ENCODE data around the gene ROR2. TPM values are rescaled to one million over a fixed set of nuclear protein-coding genes. Genes with fewer than 3 reads are reported as not detected.

ROR2 gene
- total RNA-seq, 1 donor from 2014 or later: 0.87 TPM

DNA sequence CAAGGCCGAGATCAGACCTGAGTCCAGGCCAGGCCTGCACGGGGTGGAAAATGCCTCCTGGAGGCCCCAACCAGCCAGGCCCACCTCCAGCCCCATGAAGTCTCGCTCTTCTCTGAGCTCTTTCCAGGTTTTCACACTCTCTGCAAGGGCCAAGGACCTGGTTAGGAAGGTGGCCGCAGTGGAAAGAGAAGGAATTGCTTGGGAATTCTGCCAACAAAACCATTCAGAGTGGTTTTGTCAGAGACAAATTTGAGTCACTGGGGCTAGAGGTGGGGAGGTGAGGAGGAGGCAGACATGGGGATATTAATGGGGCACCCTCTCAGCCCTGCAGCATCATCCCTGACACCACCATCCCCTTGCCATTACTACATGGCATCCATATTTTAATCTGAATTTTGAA lies 261.0 kb downstream of the ROR2 start:
- DNase-seq (no peak), ATAC-seq (no peak)
- intact Hi-C loops (cut with micrococcal nuclease): loop anchor here (10.0 kb wide), 1 partner anchor 774 kb away; no protein-coding TSS in a partner anchor

DNA sequence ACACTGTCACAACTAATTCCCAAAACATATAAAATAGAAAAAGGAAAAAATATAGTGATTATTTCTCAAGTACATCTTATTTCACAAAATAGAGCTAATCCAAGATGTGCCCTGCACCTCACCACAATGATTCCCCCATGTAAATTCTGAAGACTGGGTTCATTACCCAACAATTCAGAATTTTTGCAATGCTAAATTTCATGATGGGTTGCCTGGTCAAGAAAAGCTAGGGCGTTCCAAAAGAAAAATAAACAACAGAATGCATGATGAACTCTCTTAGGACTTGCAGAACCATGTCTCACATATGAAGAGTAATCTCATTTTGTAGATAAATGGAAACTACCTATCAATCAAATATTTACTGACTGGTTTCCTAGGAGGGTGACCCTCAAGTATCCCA lies 266.8 kb downstream of the ROR2 start:
- ATAC-seq (no peak), DNase-seq (no peak)
- intact Hi-C loops (cut with micrococcal nuclease): loop anchor here (10.0 kb wide), 1 partner anchor 768 kb away; no protein-coding TSS in a partner anchor

- intact Hi-C loops (cut with micrococcal nuclease): loop anchor here (10.0 kb wide), 1 partner anchor 768 kb away; no protein-coding TSS in a partner anchor
- ATAC-seq: no peak
- DNase-seq: no peak
Measured at GRCh38 chr9:91682806-91683205, 267.2 kb downstream of the ROR2 start.

GRCh38 chr9:91681461-91682305 lies 268.3 kb downstream of the ROR2 start:
- DNase-seq (peak; percentile 88), ATAC-seq (peak; percentile 98)
- intact Hi-C loops (cut with micrococcal nuclease): loop anchor here (10.0 kb wide), 1 partner anchor 767 kb away; no protein-coding TSS in a partner anchor

DNA sequence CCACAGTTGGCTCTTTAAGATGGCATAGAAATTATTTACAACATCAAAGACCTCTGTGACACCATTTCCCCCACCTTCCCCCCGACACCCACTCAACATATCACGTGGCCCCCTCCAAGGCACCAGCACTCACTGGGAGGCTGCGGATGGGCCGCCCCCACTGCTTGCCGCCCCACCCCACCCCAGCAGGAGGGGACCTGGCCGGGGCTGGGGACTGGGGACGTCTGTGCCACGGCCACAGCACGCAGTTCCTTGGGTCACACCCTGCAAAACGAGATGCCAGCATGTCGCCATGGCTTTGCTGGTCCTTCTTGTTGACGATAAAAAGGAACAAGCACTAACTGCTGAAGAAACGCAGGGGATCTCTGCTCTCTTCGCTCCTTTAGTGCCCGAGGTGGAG lies 269.0 kb downstream of the ROR2 start:
- intact Hi-C loops (cut with micrococcal nuclease): loop anchor here (10.0 kb wide), 1 partner anchor 766 kb away; no protein-coding TSS in a partner anchor
- no peak for ATAC-seq
- no peak for DNase-seq

DNA sequence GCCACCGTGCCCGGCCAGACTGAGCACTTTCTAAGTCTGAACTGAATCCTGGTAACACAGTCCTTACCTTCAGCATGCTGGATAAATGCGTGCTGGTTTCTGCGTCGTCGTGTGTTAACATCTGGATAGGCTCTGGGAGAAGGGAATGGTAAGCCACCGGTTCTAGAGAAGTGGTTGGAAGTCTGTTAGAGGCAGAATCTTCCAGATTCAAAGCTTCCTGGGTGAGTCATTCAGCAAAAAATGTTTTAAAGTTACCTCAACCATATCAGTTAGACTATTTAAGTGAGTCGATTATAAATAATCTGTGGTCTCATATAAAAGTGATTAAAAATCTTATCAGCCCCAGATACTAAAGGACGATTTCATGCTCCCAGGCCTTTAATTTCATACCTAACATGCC lies 269.9 kb downstream of the ROR2 start:
- no peak for DNase-seq
- no peak for ATAC-seq
- intact Hi-C loops (cut with micrococcal nuclease): loop anchor here (10.0 kb wide), 1 partner anchor 765 kb away; no protein-coding TSS in a partner anchor

GRCh38 chr9:91678807-91679580 lies 271.0 kb downstream of the ROR2 start:
- ATAC-seq: no peak
- intact Hi-C loops (cut with micrococcal nuclease): no loop called here
- DNase-seq: no peak

GRCh38 chr9:91677822-91678436 lies 272.1 kb downstream of the ROR2 start:
- DNase-seq (no peak), ATAC-seq (no peak)
- intact Hi-C loops (cut with micrococcal nuclease): no loop called here

DNA sequence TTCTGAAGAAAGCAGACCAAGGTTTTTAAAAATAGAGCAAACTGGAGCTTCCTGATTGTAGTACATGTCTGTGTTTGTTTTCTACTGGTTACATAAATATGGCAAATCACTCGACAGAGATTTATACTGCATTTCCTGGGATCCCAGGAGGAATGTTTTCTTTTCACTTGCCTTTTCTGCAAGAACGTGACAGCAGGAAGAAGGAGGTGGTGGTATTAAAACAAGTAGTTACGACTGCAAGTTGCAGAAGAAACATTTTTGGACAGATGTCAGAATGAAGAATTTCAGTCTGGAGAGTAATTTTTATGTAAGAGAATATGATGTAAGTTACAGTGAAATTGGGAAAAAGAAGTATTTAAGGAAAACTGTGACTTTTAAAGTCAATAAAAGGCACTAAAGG lies 272.7 kb downstream of the ROR2 start:
- DNase-seq: no peak
- ATAC-seq: no peak
- intact Hi-C loops (cut with micrococcal nuclease): no loop called here

GRCh38 chr9:91676046-91676445 lies 274.0 kb downstream of the ROR2 start:
- ATAC-seq (no peak), DNase-seq (no peak)
- intact Hi-C loops (cut with micrococcal nuclease): no loop called here

DNA sequence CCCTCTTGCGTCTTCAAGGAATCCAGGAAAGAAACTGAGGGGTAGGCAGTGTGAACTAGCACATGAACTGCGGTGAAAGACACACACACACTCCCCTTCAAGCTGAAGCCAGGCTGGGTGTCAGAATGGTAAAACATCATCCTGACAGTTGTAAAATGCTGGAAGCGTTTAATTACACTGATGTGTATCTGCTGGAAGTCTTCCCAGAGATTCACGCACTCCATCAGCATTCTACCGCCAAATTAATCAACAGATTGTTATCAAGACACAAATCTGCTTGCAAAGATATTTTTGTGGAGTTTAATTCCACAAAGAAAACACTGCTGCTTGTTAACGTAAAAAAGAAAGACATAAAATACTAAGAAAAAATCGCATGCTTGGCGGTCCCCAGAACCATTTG lies 285.4 kb downstream of the ROR2 start:
- no peak for DNase-seq
- ATAC-seq: no peak
- intact Hi-C loops (cut with micrococcal nuclease): no loop called here

DNA sequence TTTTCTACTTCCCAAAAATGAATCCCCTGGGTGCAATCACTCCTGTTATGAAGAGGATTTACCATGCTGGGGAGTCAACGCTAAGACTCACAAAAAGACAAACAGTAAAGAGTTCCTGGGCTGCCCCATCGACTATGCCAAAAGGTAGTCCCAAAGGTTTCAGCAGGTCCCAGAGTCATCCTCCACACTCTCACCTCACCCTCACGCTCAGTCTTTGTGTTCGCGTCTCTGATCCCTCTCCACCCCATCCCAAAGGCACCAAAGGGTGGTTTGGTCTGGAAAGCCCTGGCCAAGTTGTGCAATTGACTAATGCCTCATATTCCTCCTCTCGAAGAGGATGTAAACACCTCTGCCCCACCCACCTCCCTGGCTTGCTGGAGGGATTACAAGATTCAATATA lies 286.2 kb downstream of the ROR2 start:
- no peak for DNase-seq
- no peak for ATAC-seq
- intact Hi-C loops (cut with micrococcal nuclease): no loop called here

- intact Hi-C loops (cut with micrococcal nuclease): no loop called here
- no peak for DNase-seq
- no peak for ATAC-seq
Measured at GRCh38 chr9:91661451-91661850, 288.6 kb downstream of the ROR2 start.

GRCh38 chr9:91660521-91660920 lies 289.5 kb downstream of the ROR2 start:
- intact Hi-C loops (cut with micrococcal nuclease): no loop called here
- DNase-seq: no peak
- ATAC-seq: no peak

- ATAC-seq: no peak
- DNase-seq: no peak
- intact Hi-C loops (cut with micrococcal nuclease): no loop called here
Measured at GRCh38 chr9:91659529-91660495, 290.2 kb downstream of the ROR2 start.

- ATAC-seq: peak; percentile 22
Measured at GRCh38 chr9:91658513-91659105, 291.4 kb downstream of the ROR2 start.

DNA sequence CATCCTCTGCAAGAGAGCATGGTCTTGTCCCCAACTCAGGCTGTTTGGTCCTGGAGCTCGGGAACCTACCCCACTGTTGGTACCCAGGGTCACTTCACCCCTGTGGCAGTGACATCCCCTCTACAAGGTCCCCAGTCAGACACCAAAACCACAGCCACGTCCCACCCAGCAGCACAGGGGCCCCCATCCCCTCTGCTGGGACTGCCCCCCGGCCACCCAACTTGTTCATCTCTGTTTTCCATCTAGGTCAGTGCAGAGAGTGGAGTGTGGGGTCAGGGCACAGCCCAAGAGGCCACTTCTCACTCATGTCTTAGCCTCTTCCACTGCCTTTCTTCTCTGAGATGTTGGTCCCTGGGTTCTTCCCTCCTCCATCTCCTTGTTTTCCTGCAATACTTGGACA lies 292.5 kb downstream of the ROR2 start:
- ATAC-seq (no peak), DNase-seq (no peak)
- intact Hi-C loops (cut with micrococcal nuclease): no loop called here

More at GRCh38 chr9:91658513-91659105, 291.4 kb downstream of the ROR2 start:
- peak; percentile 30 for DNase-seq
- intact Hi-C loops (cut with micrococcal nuclease): no loop called here

- ATAC-seq (peak; percentile 33), DNase-seq (no peak)
- intact Hi-C loops (cut with micrococcal nuclease): no loop called here
Measured at GRCh38 chr9:91655658-91656057, 294.4 kb downstream of the ROR2 start.
